Uterus (tissue), 2 donors: Measurements from ENCODE around the gene PLOD2.

Source experiments
- POLR2A ChIP-seq, 2 donors: fragments of 450-650 bp; IDR thresholded peaks; one replicate each; pipeline ENCODE4 v1.6.1; 2016; ENCODE audit warnings: antibody characterized with exemption in 2 of 2, mild to moderate bottlenecking in 1 of 2, moderate library complexity in 1 of 2
- TF ChIP-seq, protein P1 (sequence below), 4 experiments: fragments of 200-600 bp in 2 of 4; fragments of 450-650 bp in 2 of 4; sonication (generic) in 2 of 4; IDR thresholded peaks; one replicate each; pipeline ENCODE4 v1.5.1; 2016 to 2019; ENCODE audit warnings: antibody characterized with exemption in 4 of 4, mild to moderate bottlenecking in 2 of 4, moderate library complexity in 1 of 4

DNA sequence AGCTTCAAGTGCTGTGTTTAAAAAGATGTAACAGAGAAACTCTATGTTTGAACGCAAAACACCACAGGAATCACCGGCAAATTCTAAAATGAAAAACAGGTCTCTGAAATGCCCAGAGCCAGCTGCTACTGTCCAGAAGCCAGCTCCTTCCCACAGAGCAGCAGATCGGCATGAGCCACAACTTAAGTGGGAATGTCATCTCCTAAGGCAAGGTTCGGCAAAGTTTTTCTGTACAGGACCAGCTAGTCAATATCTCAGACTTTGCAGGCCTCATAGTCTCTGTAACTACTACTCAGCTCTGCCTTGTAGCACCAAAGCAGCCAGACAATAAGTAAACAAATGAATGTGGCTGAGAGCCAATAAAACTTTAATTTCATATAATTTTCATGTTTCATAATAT lies 4.9 kb downstream of the PLOD2 start:
- TF ChIP-seq, protein P1, sequence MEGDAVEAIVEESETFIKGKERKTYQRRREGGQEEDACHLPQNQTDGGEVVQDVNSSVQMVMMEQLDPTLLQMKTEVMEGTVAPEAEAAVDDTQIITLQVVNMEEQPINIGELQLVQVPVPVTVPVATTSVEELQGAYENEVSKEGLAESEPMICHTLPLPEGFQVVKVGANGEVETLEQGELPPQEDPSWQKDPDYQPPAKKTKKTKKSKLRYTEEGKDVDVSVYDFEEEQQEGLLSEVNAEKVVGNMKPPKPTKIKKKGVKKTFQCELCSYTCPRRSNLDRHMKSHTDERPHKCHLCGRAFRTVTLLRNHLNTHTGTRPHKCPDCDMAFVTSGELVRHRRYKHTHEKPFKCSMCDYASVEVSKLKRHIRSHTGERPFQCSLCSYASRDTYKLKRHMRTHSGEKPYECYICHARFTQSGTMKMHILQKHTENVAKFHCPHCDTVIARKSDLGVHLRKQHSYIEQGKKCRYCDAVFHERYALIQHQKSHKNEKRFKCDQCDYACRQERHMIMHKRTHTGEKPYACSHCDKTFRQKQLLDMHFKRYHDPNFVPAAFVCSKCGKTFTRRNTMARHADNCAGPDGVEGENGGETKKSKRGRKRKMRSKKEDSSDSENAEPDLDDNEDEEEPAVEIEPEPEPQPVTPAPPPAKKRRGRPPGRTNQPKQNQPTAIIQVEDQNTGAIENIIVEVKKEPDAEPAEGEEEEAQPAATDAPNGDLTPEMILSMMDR (IDR thresholded peaks at IDR 0.05), result no peak
- TF ChIP-seq POLR2A (IDR thresholded peaks at IDR 0.05), result no peak
